Rectal smooth muscle tissue (tissue), 1 donor: ENCODE results near the gene RTL10.

Source experiments
- H3K27ac ChIP-seq: one replicate; pipeline ENCODE4 v1.7.0; 2013; ENCODE audit warnings: low read depth, low read length, inconsistent platforms
- H3K27me3 ChIP-seq: one replicate; pipeline ENCODE4 v1.7.0; 2013; ENCODE audit warnings: low read length; ENCODE audit not compliant: control insufficient read depth, insufficient read depth
- H3K36me3 ChIP-seq: one replicate; pipeline ENCODE4 v1.7.0; 2013; ENCODE audit warnings: low read length; ENCODE audit not compliant: control insufficient read depth, insufficient read depth
- H3K4me1 ChIP-seq: one replicate; pipeline ENCODE4 v1.7.0; 2013; ENCODE audit warnings: low read length; ENCODE audit not compliant: control insufficient read depth, insufficient read depth
- H3K4me3 ChIP-seq: one replicate; pipeline ENCODE4 v1.7.0; 2013; ENCODE audit warnings: low read length
- H3K9ac ChIP-seq: one replicate; pipeline ENCODE4 v1.7.0; 2013; ENCODE audit warnings: low read length

RTL10 gene

DNA sequence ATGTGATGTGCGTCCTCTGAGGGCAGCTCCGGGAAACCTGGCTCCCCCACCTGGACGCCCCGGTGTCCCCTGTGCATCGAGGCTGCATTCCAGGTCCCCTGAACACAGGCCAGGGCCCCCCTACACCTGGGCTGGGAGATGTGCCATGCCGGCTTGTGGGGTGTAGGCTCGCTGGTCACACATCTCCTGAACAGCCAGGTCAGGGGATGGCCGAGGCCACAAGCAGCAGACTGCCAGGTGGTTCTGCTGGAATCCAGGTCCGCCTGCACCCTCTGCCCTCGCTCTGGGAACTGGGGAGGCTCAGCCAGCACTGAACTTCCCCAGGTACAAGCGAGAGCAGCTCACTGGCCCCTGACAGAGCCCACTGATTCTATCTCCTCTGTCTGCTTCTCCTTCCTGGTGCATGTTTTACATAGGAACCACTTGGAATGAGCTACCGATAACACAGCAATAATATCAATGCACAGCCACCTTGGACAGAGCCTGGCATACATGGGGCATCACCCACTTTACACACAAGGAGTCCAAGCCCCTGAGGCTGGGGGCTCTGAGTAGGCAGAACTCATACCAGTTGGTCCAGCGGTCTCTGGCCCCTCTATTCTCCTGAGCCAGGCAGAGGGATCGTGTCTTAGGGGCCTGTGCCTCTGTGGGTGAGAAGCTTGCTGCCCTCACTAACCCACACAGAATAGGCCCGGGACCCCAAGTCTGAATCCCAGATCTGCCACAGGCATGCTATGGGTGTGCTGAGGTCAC is 47.3 kb downstream of the RTL10 start:
- no peak overlapping the region for H3K27ac ChIP-seq
- H3K27me3 ChIP-seq: no peaks in the 10 kb centered on the region
- no peaks in the 10 kb centered on the region for H3K36me3 ChIP-seq
- no peaks in the 10 kb centered on the region for H3K4me1 ChIP-seq
- H3K4me3 ChIP-seq: no peak overlapping the region
- H3K9ac ChIP-seq: no peak overlapping the region

DNA sequence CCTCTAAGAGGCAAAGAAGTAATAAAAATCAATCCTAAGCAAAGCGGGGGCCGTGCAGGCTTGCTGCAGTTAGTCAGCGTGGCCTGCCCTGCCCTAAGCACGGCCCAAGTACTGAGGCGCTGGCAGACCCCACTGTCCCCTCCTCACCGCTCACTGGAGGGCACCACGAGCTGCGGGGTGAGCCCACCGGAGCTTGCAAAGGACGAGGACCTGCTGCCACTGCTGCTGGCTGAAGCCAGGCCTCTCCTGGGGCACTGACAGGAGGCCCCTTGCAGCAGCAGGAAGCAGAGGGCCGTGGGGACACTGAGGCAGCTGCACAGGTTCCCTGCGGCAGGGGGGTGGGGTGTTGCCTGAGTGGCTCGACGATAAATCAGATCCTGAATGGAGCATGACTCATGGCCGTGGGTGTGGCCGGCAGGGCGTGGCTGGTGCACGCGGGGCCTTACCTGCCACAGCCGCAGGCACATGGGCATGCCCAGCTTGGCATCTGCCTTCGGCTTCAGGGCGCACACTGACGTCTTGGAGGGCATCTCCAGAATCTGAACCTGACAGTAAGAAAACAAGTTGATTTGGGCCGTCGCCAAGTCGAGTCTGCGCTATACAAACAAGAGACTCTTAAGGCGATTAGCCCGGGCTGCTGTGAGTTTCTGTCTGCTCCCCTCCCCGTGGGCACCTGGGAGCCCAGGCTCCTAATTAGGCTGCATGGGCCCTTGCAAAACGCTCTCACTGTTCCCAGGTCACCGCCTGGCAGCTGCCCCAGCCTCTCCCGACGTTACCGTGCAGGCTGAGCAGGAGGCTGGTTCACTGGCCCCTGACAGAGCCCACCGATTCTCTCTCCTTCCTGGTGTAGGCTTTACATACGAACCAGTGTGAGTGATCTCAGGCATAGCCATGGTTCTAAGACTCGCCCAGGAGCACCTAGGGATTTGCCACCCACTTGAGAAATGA is 48.2 kb downstream of the RTL10 start:
- H3K4me3 ChIP-seq: no peak overlapping the region
- H3K4me1 ChIP-seq: no peaks in the 10 kb centered on the region
- H3K27me3 ChIP-seq: no peaks in the 10 kb centered on the region
- H3K9ac ChIP-seq: no peak overlapping the region
- no peaks in the 10 kb centered on the region for H3K36me3 ChIP-seq
- no peak overlapping the region for H3K27ac ChIP-seq

DNA sequence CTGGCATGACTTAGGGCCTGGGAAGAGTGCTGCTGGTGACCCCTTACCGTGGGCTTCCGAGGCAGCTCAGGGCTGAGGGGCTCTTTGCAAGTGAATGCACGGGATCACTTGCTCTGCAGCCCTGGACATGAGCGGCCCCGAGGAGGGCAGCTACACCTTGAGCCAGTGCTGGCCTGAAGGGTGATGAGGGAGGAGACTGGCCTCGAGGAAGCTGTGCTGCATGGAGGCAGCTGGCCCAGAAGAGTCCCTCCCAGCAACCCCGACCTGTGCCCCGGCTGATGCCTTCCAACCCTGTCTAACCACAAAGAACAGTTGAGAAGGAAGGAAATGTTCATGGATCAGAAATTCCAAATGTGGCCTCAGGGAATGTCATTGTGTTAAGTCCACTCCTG is 48.9 kb downstream of the RTL10 start:
- Histone ChIP-seq H3K27me3 (no peaks in the 10 kb centered on the region), H3K36me3 (no peaks in the 10 kb centered on the region), H3K4me1 (no peaks in the 10 kb centered on the region), H3K4me3 (no peak overlapping the region), H3K27ac (no peak overlapping the region), H3K9ac (no peak overlapping the region)
